Coronary artery (tissue), 2 donors: ENCODE data around the gene TBC1D24.

ENCODE experiments used
- DNase-seq: peaks from one replicate; pipeline ENCODE4 v3.0.0-alpha.2; 2017; ENCODE audit warnings: low spot score
- H3K27ac ChIP-seq, 2 donors: fragments of 200-600 bp; sonication (generic); one replicate each; pipeline ENCODE4 v1.5.1; 2016 to 2019
- H3K4me3 ChIP-seq: fragments of 200-600 bp; sonication (generic); 2 replicates; pipeline ENCODE4 v1.5.1; 2016; ENCODE audit warnings: mild to moderate bottlenecking, moderate library complexity
- CTCF ChIP-seq: fragments of 200-600 bp; sonication (generic); IDR thresholded peaks from one replicate; pipeline ENCODE4 v1.5.1; 2019; ENCODE audit warnings: antibody characterized with exemption

TBC1D24 gene

DNA sequence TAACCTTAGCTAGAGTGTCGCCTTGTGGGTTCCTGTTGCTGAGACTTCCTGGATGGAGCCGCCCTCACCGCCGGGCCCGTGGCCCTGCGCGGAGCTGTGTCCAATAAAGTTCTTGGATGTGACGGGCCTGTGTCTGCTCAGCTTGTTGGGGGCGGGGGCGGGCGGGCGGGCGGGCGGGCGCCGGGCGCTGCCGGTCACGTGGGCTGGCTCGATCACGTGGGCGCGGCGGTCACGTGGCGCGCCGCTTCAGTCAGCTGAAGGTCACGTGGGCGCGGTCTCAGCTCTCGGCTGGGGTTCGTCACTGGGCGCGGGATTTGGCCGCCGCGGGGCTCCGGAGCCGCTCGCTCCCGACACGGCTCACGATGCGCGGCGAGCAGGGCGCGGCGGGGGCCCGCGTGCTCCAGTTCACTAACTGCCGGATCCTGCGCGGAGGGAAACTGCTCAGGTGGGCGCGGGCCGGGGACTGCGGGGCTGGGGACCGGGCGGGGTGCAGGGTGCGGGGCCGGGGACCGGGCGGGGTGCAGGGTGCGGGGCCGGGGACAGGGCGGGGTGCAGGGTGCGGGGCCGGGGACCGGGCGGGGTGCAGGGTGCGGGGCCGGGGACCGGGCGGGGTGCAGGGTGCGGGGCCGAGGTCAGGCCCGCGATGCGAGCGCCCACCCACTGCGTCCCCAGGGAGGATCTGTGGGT, 45.3 kb downstream of the TBC1D24 start, which contains the start of gene AMDHD2:
AMDHD2 (plus strand) TSS at position 275 of the 687 bp plus-strand sequence; CDS start at position 363, 88 bp downstream.
- Histone ChIP-seq H3K4me3 (peak within 1 kb of the TSS; percentile 91), H3K27ac (peak within 1 kb of the TSS; percentile 65 to 95)
- DNase-seq: peak; percentile 90
- TF ChIP-seq CTCF: no peak

- no peak for TF ChIP-seq CTCF
Measured at GRCh38 chr16:2520784-2521531, 46.0 kb downstream of the TBC1D24 start.

DNA sequence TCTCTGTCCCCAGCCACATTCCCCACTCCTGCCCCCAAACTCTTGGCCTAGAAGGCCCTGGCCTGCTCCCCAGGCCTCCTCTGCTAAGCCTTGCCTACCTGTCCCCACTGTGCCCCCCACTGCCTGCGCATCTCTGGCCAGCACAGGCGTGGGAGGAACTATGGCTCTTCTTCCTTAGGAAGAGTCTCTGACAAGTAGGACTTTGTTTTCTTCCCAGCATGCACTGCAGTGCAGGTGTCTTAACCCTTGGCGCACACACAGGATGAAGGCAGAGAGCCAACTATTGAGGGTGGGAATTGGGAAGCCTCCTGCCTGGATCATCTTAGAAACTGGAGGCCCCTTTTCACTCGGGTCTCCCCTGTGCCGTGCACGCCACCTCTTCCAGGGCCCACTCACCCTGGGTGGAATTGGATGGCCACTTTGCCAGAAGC, 48.9 kb downstream of the TBC1D24 start:
- TF ChIP-seq CTCF: no peak
- Histone ChIP-seq H3K27ac (no peak overlapping the region), H3K4me3 (no peak overlapping the region)
- peak; percentile 57 for DNase-seq

More at GRCh38 chr16:2520784-2521531, 46.0 kb downstream of the TBC1D24 start:
- Histone ChIP-seq H3K4me3 (peak overlapping the region; percentile 91), H3K27ac (peak overlapping the region; percentile 65 to 95)
- no peak for DNase-seq

GRCh38 chr16:2524339-2524938, 49.5 kb downstream of the TBC1D24 start:
- no peak for TF ChIP-seq CTCF
- no peak overlapping the region for H3K27ac ChIP-seq
- H3K4me3 ChIP-seq: no peak overlapping the region
- no peak for DNase-seq

GRCh38 chr16:2526135-2526534, 51.2 kb downstream of the TBC1D24 start:
- no peak overlapping the region for H3K4me3 ChIP-seq
- no peak overlapping the region for H3K27ac ChIP-seq
- no peak for TF ChIP-seq CTCF
- peak; percentile 59 for DNase-seq

- no peak for TF ChIP-seq CTCF
- H3K4me3 ChIP-seq: no peak overlapping the region
- H3K27ac ChIP-seq: no peak overlapping the region
- peak; percentile 65 for DNase-seq
Measured at GRCh38 chr16:2527071-2527783, 52.3 kb downstream of the TBC1D24 start.
